Non-pigmented ciliary epithelial cell (primary cell): ENCODE results near the gene DSG3.

Experiments
- DNase-seq: peaks from one replicate; pipeline ENCODE4 v3.0.0-alpha.2; 2010; ENCODE audit warnings: low read depth

Gene DSG3

GRCh38 chr18:31430072-31430471, 17.5 kb upstream of the DSG3 start:
- no peak for DNase-seq

GRCh38 chr18:31430554-31430953, 17.0 kb upstream of the DSG3 start:
- no peak for DNase-seq

GRCh38 chr18:31432316-31432715, 15.2 kb upstream of the DSG3 start:
- DNase-seq, result no peak

GRCh38 chr18:31436825-31437224, 10.7 kb upstream of the DSG3 start:
- peak; percentile 3 for DNase-seq

GRCh38 chr18:31438402-31438801, 9.1 kb upstream of the DSG3 start:
- DNase-seq, result no peak

GRCh38 chr18:31439807-31440325, 7.7 kb upstream of the DSG3 start:
- no peak for DNase-seq

- DNase-seq, result no peak
These were observed 6.8 kb upstream of the DSG3 start for GRCh38 chr18:31440787-31441186.

GRCh38 chr18:31441493-31441892, 6.0 kb upstream of the DSG3 start:
- DNase-seq, result no peak

- DNase-seq, result no peak
These were observed 3.4 kb upstream of the DSG3 start for GRCh38 chr18:31444142-31444541.

GRCh38 chr18:31445908-31446307, 1.6 kb upstream of the DSG3 start:
- no peak for DNase-seq

GRCh38 chr18:31446854-31447253, 687 bp upstream of the DSG3 start:
- no peak for DNase-seq

- no peak for DNase-seq
These were observed 2.9 kb downstream of the DSG3 start for GRCh38 chr18:31450409-31450808.

GRCh38 chr18:31451625-31452024, 4.1 kb downstream of the DSG3 start:
- no peak for DNase-seq

- peak; percentile 67 for DNase-seq
These were observed 6.6 kb downstream of the DSG3 start for GRCh38 chr18:31454066-31454708.

- no peak for DNase-seq
These were observed 22.1 kb downstream of the DSG3 start for GRCh38 chr18:31469629-31470028.

- no peak for DNase-seq
These were observed 31.1 kb downstream of the DSG3 start for GRCh38 chr18:31478688-31479087.

- DNase-seq, result no peak
These were observed 34.5 kb downstream of the DSG3 start for GRCh38 chr18:31482051-31482450.

- DNase-seq, result no peak
These were observed 35.9 kb downstream of the DSG3 start for GRCh38 chr18:31483396-31483795.

- no peak for DNase-seq
These were observed 36.9 kb downstream of the DSG3 start for GRCh38 chr18:31484461-31484860.

- no peak for DNase-seq
These were observed 38.6 kb downstream of the DSG3 start for GRCh38 chr18:31486165-31486564.

GRCh38 chr18:31487246-31488015, 39.9 kb downstream of the DSG3 start:
- peak; percentile 81 for DNase-seq

- DNase-seq, result no peak
These were observed 41.8 kb downstream of the DSG3 start for GRCh38 chr18:31489311-31489710.

GRCh38 chr18:31490387-31490786, 42.8 kb downstream of the DSG3 start:
- no peak for DNase-seq

- no peak for DNase-seq
These were observed 43.3 kb downstream of the DSG3 start for GRCh38 chr18:31490833-31491232.
